GM18909 (cell line): Measurements from ENCODE around the gene SFTA2.

Source experiments
- ATAC-seq: cut with Tn5 transposase; IDR thresholded peaks from one replicate; pipeline ENCODE4 v1.9.1; 2021; ENCODE audit warnings: mild to moderate bottlenecking; ENCODE audit not compliant: unreplicated experiment, poor library complexity

The SFTA2 gene

GRCh38 chr6:30893001-30893591 is 38.9 kb downstream of the SFTA2 start:
- ATAC-seq: no peak

- no peak for ATAC-seq
Observed at GRCh38 chr6:30891816-30892538, 40.0 kb downstream of the SFTA2 start.

GRCh38 chr6:30891450-30891723 is 40.6 kb downstream of the SFTA2 start:
- no peak for ATAC-seq

- ATAC-seq: no peak
Observed at GRCh38 chr6:30890646-30891449, 41.1 kb downstream of the SFTA2 start.

- ATAC-seq: no peak
Observed at GRCh38 chr6:30889921-30890645, 41.9 kb downstream of the SFTA2 start.

- no peak for ATAC-seq
Observed at GRCh38 chr6:30889496-30889885, 42.5 kb downstream of the SFTA2 start.

GRCh38 chr6:30888816-30889495 is 43.0 kb downstream of the SFTA2 start:
- no peak for ATAC-seq

- ATAC-seq: no peak
Observed at GRCh38 chr6:30887901-30888815, 43.8 kb downstream of the SFTA2 start.

- ATAC-seq: no peak
Observed at GRCh38 chr6:30886897-30887255, 45.1 kb downstream of the SFTA2 start.

- ATAC-seq: no peak
Observed at GRCh38 chr6:30885999-30886896, 45.7 kb downstream of the SFTA2 start.

GRCh38 chr6:30885481-30885998 is 46.4 kb downstream of the SFTA2 start:
- ATAC-seq: no peak

GRCh38 chr6:30884521-30885480 is 47.2 kb downstream of the SFTA2 start:
- no peak for ATAC-seq

- no peak for ATAC-seq
Observed at GRCh38 chr6:30883685-30884520, 48.1 kb downstream of the SFTA2 start, which contains the start of gene DDR1. TSS of gene DDR1 (plus strand) at chr6:30884519. CDS start at chr6:30888730, 4,211 bp downstream.

- no peak for ATAC-seq
Observed at GRCh38 chr6:30882759-30883684, 48.9 kb downstream of the SFTA2 start.

GRCh38 chr6:30882204-30882758 is 49.7 kb downstream of the SFTA2 start:
- ATAC-seq: no peak
